ENCODE results near the gene C12orf54. TPM values are rescaled to one million over a fixed set of nuclear protein-coding genes. Genes with fewer than 3 reads are reported as not detected.

The C12orf54 gene
- polyA plus RNA-seq, 1 donor, result not detected

- H3K9me3 ChIP-seq (ENCODE audit: control insufficient read depth, low read depth, low read length), result no peaks in the 10 kb centered on the region
- H3K4me1 ChIP-seq (ENCODE audit: control insufficient read depth, insufficient read depth, low read length), result no peaks in the 10 kb centered on the region
- H3K4me3 ChIP-seq (ENCODE audit: low read length), result no peak overlapping the region
- H3K27ac ChIP-seq (ENCODE audit: low read length), result no peak overlapping the region
- no peaks in the 10 kb centered on the region for H3K36me3 ChIP-seq (ENCODE audit: control insufficient read depth, insufficient read depth, low read length)
- no CpG with 5 or more reads among the region's 8 CpGs for WGBS (ENCODE audit: insufficient coverage, low lambda C conversion rate)
- DNase-seq, result peak; percentile 2 to 8
- H3K27me3 ChIP-seq (ENCODE audit: control insufficient read depth, insufficient read depth, low read length), result peaks cover 4% of the 10 kb centered on the region
Observed at GRCh38 chr12:48542300-48542928, 60.1 kb downstream of the C12orf54 start.

GRCh38 chr12:48545833-48546469 is 63.7 kb downstream of the C12orf54 start:
- H3K27ac ChIP-seq (ENCODE audit: low read length), result no peak overlapping the region
- H3K4me3 ChIP-seq (ENCODE audit: low read length), result no peak overlapping the region
- H3K4me1 ChIP-seq (ENCODE audit: control insufficient read depth, insufficient read depth, low read length), result no peaks in the 10 kb centered on the region
- WGBS (ENCODE audit: insufficient coverage, low lambda C conversion rate), result no CpG with 5 or more reads among the region's 4 CpGs
- no peak for DNase-seq
- H3K27me3 ChIP-seq (ENCODE audit: control insufficient read depth, insufficient read depth, low read length), result peaks cover 4% of the 10 kb centered on the region
- no peaks in the 10 kb centered on the region for H3K9me3 ChIP-seq (ENCODE audit: control insufficient read depth, low read depth, low read length)
- H3K36me3 ChIP-seq (ENCODE audit: control insufficient read depth, insufficient read depth, low read length), result no peaks in the 10 kb centered on the region

Other genes with a start within 250 kb of the C12orf54 start
- gene ZNF641, start 131.6 kb upstream of the C12orf54 start, polyA plus RNA-seq, result 23.0 TPM
- gene ANP32D, start 9.9 kb upstream of the C12orf54 start, polyA plus RNA-seq, result not detected
- not detected for gene OR8S1, start 43.1 kb downstream of the C12orf54 start, polyA plus RNA-seq
- gene LALBA, start 87.5 kb downstream of the C12orf54 start, polyA plus RNA-seq, result not detected
- gene KANSL2, start 199.7 kb downstream of the C12orf54 start, polyA plus RNA-seq, result 33.8 TPM
- gene CCNT1, start 234.2 kb downstream of the C12orf54 start, polyA plus RNA-seq, result 20.8 TPM